PFSK-1 (cell line): ENCODE data around the gene DKK3.

ENCODE experiments used
- POLR2AphosphoS5 ChIP-seq: IDR thresholded peaks from 2 replicates; pipeline ENCODE4 v1.6.1; 2012; ENCODE audit warnings: low read depth, mild to moderate bottlenecking, control low read depth, low read length, moderate library complexity
- TAF1 ChIP-seq: IDR thresholded peaks from 2 replicates; pipeline ENCODE4 v1.6.1; 2012; ENCODE audit warnings: low read length, control low read depth, borderline replicate concordance; ENCODE audit not compliant: insufficient read depth

GRCh38 chr11:11960687-11961086, 47.7 kb downstream of the DKK3 start:
- no peak for TF ChIP-seq TAF1
- TF ChIP-seq POLR2AphosphoS5: no peak
